ENCODE data around the gene NEK6.

NEK6 gene

GRCh38 chr9:124392254-124392870 is 134.6 kb downstream of the NEK6 start:
- TF ChIP-seq, protein P1, sequence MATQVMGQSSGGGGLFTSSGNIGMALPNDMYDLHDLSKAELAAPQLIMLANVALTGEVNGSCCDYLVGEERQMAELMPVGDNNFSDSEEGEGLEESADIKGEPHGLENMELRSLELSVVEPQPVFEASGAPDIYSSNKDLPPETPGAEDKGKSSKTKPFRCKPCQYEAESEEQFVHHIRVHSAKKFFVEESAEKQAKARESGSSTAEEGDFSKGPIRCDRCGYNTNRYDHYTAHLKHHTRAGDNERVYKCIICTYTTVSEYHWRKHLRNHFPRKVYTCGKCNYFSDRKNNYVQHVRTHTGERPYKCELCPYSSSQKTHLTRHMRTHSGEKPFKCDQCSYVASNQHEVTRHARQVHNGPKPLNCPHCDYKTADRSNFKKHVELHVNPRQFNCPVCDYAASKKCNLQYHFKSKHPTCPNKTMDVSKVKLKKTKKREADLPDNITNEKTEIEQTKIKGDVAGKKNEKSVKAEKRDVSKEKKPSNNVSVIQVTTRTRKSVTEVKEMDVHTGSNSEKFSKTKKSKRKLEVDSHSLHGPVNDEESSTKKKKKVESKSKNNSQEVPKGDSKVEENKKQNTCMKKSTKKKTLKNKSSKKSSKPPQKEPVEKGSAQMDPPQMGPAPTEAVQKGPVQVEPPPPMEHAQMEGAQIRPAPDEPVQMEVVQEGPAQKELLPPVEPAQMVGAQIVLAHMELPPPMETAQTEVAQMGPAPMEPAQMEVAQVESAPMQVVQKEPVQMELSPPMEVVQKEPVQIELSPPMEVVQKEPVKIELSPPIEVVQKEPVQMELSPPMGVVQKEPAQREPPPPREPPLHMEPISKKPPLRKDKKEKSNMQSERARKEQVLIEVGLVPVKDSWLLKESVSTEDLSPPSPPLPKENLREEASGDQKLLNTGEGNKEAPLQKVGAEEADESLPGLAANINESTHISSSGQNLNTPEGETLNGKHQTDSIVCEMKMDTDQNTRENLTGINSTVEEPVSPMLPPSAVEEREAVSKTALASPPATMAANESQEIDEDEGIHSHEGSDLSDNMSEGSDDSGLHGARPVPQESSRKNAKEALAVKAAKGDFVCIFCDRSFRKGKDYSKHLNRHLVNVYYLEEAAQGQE (IDR thresholded peaks at IDR 0.05; ENCODE audit: low read depth), result no peak
- TF ChIP-seq FOXM1 (IDR thresholded peaks at IDR 0.05; ENCODE audit: borderline replicate concordance, low read depth), result no peak
- TF ChIP-seq CEBPB (IDR thresholded peaks at IDR 0.05), result no peak
- TF ChIP-seq EP300 (IDR thresholded peaks at IDR 0.05; ENCODE audit: borderline replicate concordance), result no peak
- TF ChIP-seq EGR1 (IDR thresholded peaks at IDR 0.05), result no peak
- TF ChIP-seq NFIC (IDR thresholded peaks at IDR 0.05), result no peak
- TF ChIP-seq TAF1 (IDR thresholded peaks at IDR 0.05; ENCODE audit: low read depth), result no peak
- TF ChIP-seq, protein P2, sequence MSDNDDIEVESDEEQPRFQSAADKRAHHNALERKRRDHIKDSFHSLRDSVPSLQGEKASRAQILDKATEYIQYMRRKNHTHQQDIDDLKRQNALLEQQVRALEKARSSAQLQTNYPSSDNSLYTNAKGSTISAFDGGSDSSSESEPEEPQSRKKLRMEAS (IDR thresholded peaks at IDR 0.05), result no peak
- no peak for TF ChIP-seq TEAD4 (IDR thresholded peaks at IDR 0.05)
- no peak for TF ChIP-seq ZBTB7A (IDR thresholded peaks at IDR 0.05; ENCODE audit: low read depth)
- no peak for TF ChIP-seq RAD21 (IDR thresholded peaks at IDR 0.05; ENCODE audit: low read depth)
- TF ChIP-seq, protein P3, sequence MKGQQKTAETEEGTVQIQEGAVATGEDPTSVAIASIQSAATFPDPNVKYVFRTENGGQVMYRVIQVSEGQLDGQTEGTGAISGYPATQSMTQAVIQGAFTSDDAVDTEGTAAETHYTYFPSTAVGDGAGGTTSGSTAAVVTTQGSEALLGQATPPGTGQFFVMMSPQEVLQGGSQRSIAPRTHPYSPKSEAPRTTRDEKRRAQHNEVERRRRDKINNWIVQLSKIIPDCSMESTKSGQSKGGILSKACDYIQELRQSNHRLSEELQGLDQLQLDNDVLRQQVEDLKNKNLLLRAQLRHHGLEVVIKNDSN (IDR thresholded peaks at IDR 0.05), result no peak
- TF ChIP-seq CREB1 (IDR thresholded peaks at IDR 0.05; ENCODE audit: low read depth), result no peak

DNA sequence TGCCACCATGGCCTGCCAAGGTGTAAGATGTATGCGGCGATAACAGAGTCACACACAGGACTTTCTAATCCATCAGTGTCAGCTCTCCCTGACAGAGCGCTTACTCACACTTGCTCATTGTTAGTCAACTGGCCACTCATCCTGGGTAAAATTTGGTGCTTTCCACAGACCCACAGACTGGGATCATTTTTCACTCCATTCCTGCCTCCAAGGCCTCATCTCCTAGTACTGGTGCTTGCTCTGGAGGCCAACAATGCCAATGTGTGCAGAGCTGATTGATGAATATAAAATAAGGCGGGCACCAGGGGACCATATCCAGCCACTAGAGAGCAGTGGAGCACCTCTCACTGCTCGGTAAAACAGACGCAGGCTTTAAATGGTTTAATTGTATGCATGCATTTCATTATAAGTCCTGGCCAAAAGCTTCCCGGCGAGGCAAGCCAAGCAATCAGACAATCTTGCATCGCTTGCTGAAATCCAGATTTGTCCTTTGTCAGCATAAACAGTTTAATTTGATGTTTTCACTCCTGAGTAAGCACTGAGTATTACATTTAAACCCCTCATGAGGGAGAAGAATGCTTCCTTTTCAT is 135.2 kb downstream of the NEK6 start:
- TF ChIP-seq NFIC (IDR thresholded peaks at IDR 0.05), result no peak
- TF ChIP-seq CREB1 (IDR thresholded peaks at IDR 0.05; ENCODE audit: low read depth), result no peak
- TF ChIP-seq TAF1 (IDR thresholded peaks at IDR 0.05; ENCODE audit: low read depth), result no peak
- no peak for TF ChIP-seq ZBTB7A (IDR thresholded peaks at IDR 0.05; ENCODE audit: low read depth)
- TF ChIP-seq, protein P2 (IDR thresholded peaks at IDR 0.05), result no peak
- no peak for TF ChIP-seq CEBPB (IDR thresholded peaks at IDR 0.05)
- no peak for TF ChIP-seq TCF12 (IDR thresholded peaks at IDR 0.05; ENCODE audit: low read depth)
- no peak; the same call in 1 of the 2 replicates for TF ChIP-seq RAD21 (IDR thresholded peaks at IDR 0.05; ENCODE audit: low read depth)
- no peak for TF ChIP-seq EGR1 (IDR thresholded peaks at IDR 0.05)
- no peak for TF ChIP-seq TEAD4 (IDR thresholded peaks at IDR 0.05)
- no peak for TF ChIP-seq YY1 (IDR thresholded peaks at IDR 0.05; ENCODE audit: low read depth)
- TF ChIP-seq, protein P3 (IDR thresholded peaks at IDR 0.05), result no peak
- TF ChIP-seq, protein P1 (IDR thresholded peaks at IDR 0.05; ENCODE audit: low read depth), result no peak
- no peak for TF ChIP-seq EP300 (IDR thresholded peaks at IDR 0.05; ENCODE audit: borderline replicate concordance)
- TF ChIP-seq FOXM1 (IDR thresholded peaks at IDR 0.05; ENCODE audit: borderline replicate concordance, low read depth), result no peak

- TF ChIP-seq NFIC (IDR thresholded peaks at IDR 0.05), result no peak
- TF ChIP-seq RAD21 (IDR thresholded peaks at IDR 0.05; ENCODE audit: low read depth), result no peak
- TF ChIP-seq CREB1 (IDR thresholded peaks at IDR 0.05; ENCODE audit: low read depth), result no peak
These were observed 136.4 kb downstream of the NEK6 start for GRCh38 chr9:124394167-124394566.

GRCh38 chr9:124394596-124394995 is 136.8 kb downstream of the NEK6 start:
- no peak for TF ChIP-seq CREB1 (IDR thresholded peaks at IDR 0.05; ENCODE audit: low read depth)
- TF ChIP-seq TCF12 (IDR thresholded peaks at IDR 0.05; ENCODE audit: low read depth), result no peak
- TF ChIP-seq, protein P1 (IDR thresholded peaks at IDR 0.05; ENCODE audit: low read depth), result no peak
- TF ChIP-seq FOXM1 (IDR thresholded peaks at IDR 0.05; ENCODE audit: borderline replicate concordance, low read depth), result no peak
- no peak for TF ChIP-seq TAF1 (IDR thresholded peaks at IDR 0.05; ENCODE audit: low read depth)
- no peak for TF ChIP-seq CEBPB (IDR thresholded peaks at IDR 0.05)
- TF ChIP-seq EP300 (IDR thresholded peaks at IDR 0.05; ENCODE audit: borderline replicate concordance), result no peak
- no peak for TF ChIP-seq RAD21 (IDR thresholded peaks at IDR 0.05; ENCODE audit: low read depth)
- no peak for TF ChIP-seq EGR1 (IDR thresholded peaks at IDR 0.05)
- TF ChIP-seq TEAD4 (IDR thresholded peaks at IDR 0.05), result no peak
- no peak for TF ChIP-seq ZBTB7A (IDR thresholded peaks at IDR 0.05; ENCODE audit: low read depth)
- TF ChIP-seq, protein P3 (IDR thresholded peaks at IDR 0.05), result no peak
- TF ChIP-seq NFIC (IDR thresholded peaks at IDR 0.05), result no peak
- no peak for TF ChIP-seq YY1 (IDR thresholded peaks at IDR 0.05; ENCODE audit: low read depth)
- TF ChIP-seq, protein P2 (IDR thresholded peaks at IDR 0.05), result no peak

Measured in Ishikawa (cell line).